Measurements from ENCODE around the gene TRMT61B. TPM values are rescaled to one million over a fixed set of nuclear protein-coding genes. Genes with fewer than 3 reads are reported as not detected.

The TRMT61B gene
- total and polyA plus RNA-seq, 2 donors from 2014 or later, result 14.4 to 18.4 TPM

- Histone ChIP-seq H3K36me3 (ENCODE audit: control insufficient read depth in 2 of 3, insufficient read depth in 3 of 3, low read length in 3 of 3) (no peaks in the 10 kb centered on the region), H3K27ac (ENCODE audit: low read depth in 2 of 2, low read length in 2 of 2) (no peak overlapping the region), H3K4me1 (ENCODE audit: control insufficient read depth in 2 of 3, insufficient read depth in 2 of 3, low read depth in 1 of 3, low read length in 3 of 3) (peaks cover 0 to 12% (median 0%) of the 10 kb centered on the region in 3 donors), H3K9ac (ENCODE audit: low read length in 3 of 3) (no peak overlapping the region), H3K4me3 (ENCODE audit: low read length in 3 of 3) (no peak overlapping the region), H3K9me3 (ENCODE audit: control insufficient read depth in 2 of 3, insufficient read depth in 1 of 3, low read length in 3 of 3) (no peaks in the 10 kb centered on the region), H3K27me3 (ENCODE audit: control insufficient read depth, insufficient read depth, low read length) (no peaks in the 10 kb centered on the region)
- DNase-seq, result no peak
- TF ChIP-seq CTCF (IDR thresholded peaks at IDR 0.05; ENCODE audit: borderline replicate concordance, extremely low read depth, insufficient read depth), result no peak
- no peak for FAIRE-seq
- intact Hi-C loops (cut with DNase I), result no loop called here
Measured at GRCh38 chr2:28893488-28893887, 23.4 kb upstream of the TRMT61B start.

GRCh38 chr2:28880193-28880592 lies 10.1 kb upstream of the TRMT61B start:
- no peak for TF ChIP-seq CTCF (IDR thresholded peaks at IDR 0.05; ENCODE audit: borderline replicate concordance, extremely low read depth, insufficient read depth)
- FAIRE-seq, result no peak
- no peaks in the 10 kb centered on the region for H3K36me3 ChIP-seq (ENCODE audit: control insufficient read depth in 2 of 3, insufficient read depth in 3 of 3, low read length in 3 of 3)

GRCh38 chr2:28871620-28872019 lies 1.5 kb upstream of the TRMT61B start:
- FAIRE-seq, result no peak
- H3K9me3 ChIP-seq (ENCODE audit: control insufficient read depth in 2 of 3, insufficient read depth in 1 of 3, low read length in 3 of 3), result no peaks in the 10 kb centered on the region
- TF ChIP-seq CTCF (IDR thresholded peaks at IDR 0.05; ENCODE audit: borderline replicate concordance, extremely low read depth, insufficient read depth), result no peak
- intact Hi-C loops (cut with DNase I), result no loop called here
- H3K4me3 ChIP-seq (ENCODE audit: low read length in 3 of 3), result no peak overlapping the region
- H3K27me3 ChIP-seq (ENCODE audit: control insufficient read depth, insufficient read depth, low read length), result no peaks in the 10 kb centered on the region
- no peak overlapping the region for H3K9ac ChIP-seq (ENCODE audit: low read length in 3 of 3)
- H3K27ac ChIP-seq (ENCODE audit: low read depth in 2 of 2, low read length in 2 of 2), result no peak overlapping the region
- H3K36me3 ChIP-seq (ENCODE audit: control insufficient read depth in 2 of 3, insufficient read depth in 3 of 3, low read length in 3 of 3), result no peaks in the 10 kb centered on the region
- DNase-seq, result no peak
- peaks cover 4 to 14% (median 6%) of the 10 kb centered on the region in 3 donors for H3K4me1 ChIP-seq (ENCODE audit: control insufficient read depth in 2 of 3, insufficient read depth in 2 of 3, low read depth in 1 of 3, low read length in 3 of 3)

More at GRCh38 chr2:28880193-28880592, 10.1 kb upstream of the TRMT61B start:
- no peaks in the 10 kb centered on the region for H3K4me1 ChIP-seq (ENCODE audit: control insufficient read depth in 2 of 3, insufficient read depth in 2 of 3, low read depth in 1 of 3, low read length in 3 of 3)
- DNase-seq, result no peak
- intact Hi-C loops (cut with DNase I), result no loop called here
- no peaks in the 10 kb centered on the region for H3K27me3 ChIP-seq (ENCODE audit: control insufficient read depth, insufficient read depth, low read length)
- no peaks in the 10 kb centered on the region for H3K9me3 ChIP-seq (ENCODE audit: control insufficient read depth in 2 of 3, insufficient read depth in 1 of 3, low read length in 3 of 3)
- H3K27ac ChIP-seq (ENCODE audit: low read depth in 2 of 2, low read length in 2 of 2), result no peak overlapping the region
- no peak overlapping the region for H3K9ac ChIP-seq (ENCODE audit: low read length in 3 of 3)
- no peak overlapping the region for H3K4me3 ChIP-seq (ENCODE audit: low read length in 3 of 3)

Measured in kidney (tissue), 14 donors.